ENCODE measurements around the gene FAM200B.
A peak's percentile ranks its signal among the peaks of the same experiment; 100 is the strongest.

FAM200B gene

GRCh38 chr4:15668566-15669435 is 12.8 kb upstream of the FAM200B start:
- DNase-seq, result no peak

- no peak for DNase-seq
Measured at GRCh38 chr4:15670576-15670975, 11.1 kb upstream of the FAM200B start.

GRCh38 chr4:15672101-15672500 is 9.5 kb upstream of the FAM200B start:
- no peak for DNase-seq

- DNase-seq, result no peak
Measured at GRCh38 chr4:15673337-15673736, 8.3 kb upstream of the FAM200B start.

GRCh38 chr4:15674046-15674445 is 7.6 kb upstream of the FAM200B start:
- no peak for DNase-seq

GRCh38 chr4:15674926-15675325 is 6.7 kb upstream of the FAM200B start:
- DNase-seq, result no peak

- DNase-seq, result no peak
Measured at GRCh38 chr4:15675356-15675755, 6.3 kb upstream of the FAM200B start.

- DNase-seq, result no peak
Measured at GRCh38 chr4:15676039-15676438, 5.6 kb upstream of the FAM200B start.

GRCh38 chr4:15676899-15677298 is 4.7 kb upstream of the FAM200B start:
- DNase-seq, result no peak

- DNase-seq, result peak; percentile 60
Measured at GRCh38 chr4:15677507-15677988, 4.1 kb upstream of the FAM200B start.

- no peak for DNase-seq
Measured at GRCh38 chr4:15681067-15681371, 608 bp upstream of the FAM200B start.

GRCh38 chr4:15682242-15683142 is 865 bp downstream of the FAM200B start:
- no peak for DNase-seq

- DNase-seq, result no peak
Measured at GRCh38 chr4:15683143-15683495, 1.5 kb downstream of the FAM200B start.

GRCh38 chr4:15684498-15684897 is 2.9 kb downstream of the FAM200B start:
- no peak for DNase-seq

GRCh38 chr4:15688051-15688450 is 6.4 kb downstream of the FAM200B start:
- no peak for DNase-seq

GRCh38 chr4:15689540-15689939 is 7.9 kb downstream of the FAM200B start:
- DNase-seq, result no peak

- DNase-seq, result peak; percentile 83
Measured at GRCh38 chr4:15690020-15690809, 8.6 kb downstream of the FAM200B start.

GRCh38 chr4:15691346-15692135 is 9.9 kb downstream of the FAM200B start:
- DNase-seq, result peak; percentile 61

- no peak for DNase-seq
Measured at GRCh38 chr4:15692602-15693001, 11.0 kb downstream of the FAM200B start.

GRCh38 chr4:15694431-15694830 is 12.8 kb downstream of the FAM200B start:
- DNase-seq, result no peak

- DNase-seq, result peak; percentile 98
Measured at GRCh38 chr4:15695240-15695699, 13.6 kb downstream of the FAM200B start.

- DNase-seq, result no peak
Measured at GRCh38 chr4:15695729-15696128, 14.1 kb downstream of the FAM200B start.

Measured in islet precursor cell (in vitro differentiated cells).